ENCODE results near the gene SOX9. TPM values are rescaled to one million over a fixed set of nuclear protein-coding genes. Genes with fewer than 3 reads are reported as not detected.
A peak's percentile ranks its signal among the peaks of the same experiment; 100 is the strongest.

Gene SOX9
- total and polyA plus RNA-seq, 9 donors: 0.10 to 21.6 (median 1.6) TPM; not detected in 1

DNA sequence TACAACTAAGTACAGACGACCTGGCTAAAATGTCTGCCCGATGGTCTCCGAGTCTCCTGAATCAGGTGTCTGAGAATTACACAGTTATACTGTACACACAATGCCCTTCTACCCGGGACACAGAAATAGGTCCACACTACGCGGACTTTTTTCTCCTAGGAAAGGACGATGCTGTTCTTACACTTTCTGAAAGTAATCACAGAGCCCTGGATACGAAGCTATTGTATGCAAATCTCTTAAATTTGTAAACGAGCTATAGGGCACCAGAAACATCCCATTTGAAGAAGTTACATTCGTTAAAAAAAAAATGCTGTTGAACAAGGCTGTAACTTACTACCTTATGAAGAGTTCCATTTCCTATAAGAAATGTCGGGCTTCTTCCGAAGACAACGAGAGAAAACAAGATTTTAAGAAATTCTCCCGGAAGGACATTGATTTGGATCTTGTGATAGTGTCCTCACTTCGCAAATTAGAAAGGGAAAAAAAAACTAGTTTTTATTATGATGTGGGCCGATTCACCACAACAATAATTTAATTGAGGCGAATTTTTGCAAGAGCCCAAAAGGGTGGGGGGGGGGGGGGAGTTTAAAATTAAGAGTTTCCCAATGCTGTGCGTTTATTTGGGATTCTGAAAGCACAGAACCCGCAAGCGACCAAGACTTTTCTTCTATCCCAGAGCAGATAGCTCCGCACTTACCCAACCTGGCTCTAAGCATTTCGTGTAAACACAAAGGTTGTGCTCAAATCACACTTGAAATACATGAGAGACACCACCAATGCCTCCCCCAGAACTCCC, 1.5 kb upstream of the SOX9 start:
- H3K4me3 ChIP-seq: no peak overlapping the region
- H3K4me1 ChIP-seq (ENCODE audit: insufficient read depth): peaks cover 3% of the 10 kb centered on the region
- TF ChIP-seq CTCF (IDR thresholded peaks at IDR 0.05) (no peak), EP300 (IDR thresholded peaks at IDR 0.05) (no peak), POLR2A (IDR thresholded peaks at IDR 0.05) (no peak)
- H3K27me3 ChIP-seq: no peaks in the 10 kb centered on the region
- no peak overlapping the region for H3K27ac ChIP-seq
- no peaks in the 10 kb centered on the region for H3K36me3 ChIP-seq
- DNase-seq: no peak
- 14 to 17% (median 16%) methylated on average over 22 of the region's 22 CpGs for WGBS, 3 donors
- no peaks in the 10 kb centered on the region for H3K9me3 ChIP-seq
- intact Hi-C loops (cut with DNase I): no loop called here

DNA sequence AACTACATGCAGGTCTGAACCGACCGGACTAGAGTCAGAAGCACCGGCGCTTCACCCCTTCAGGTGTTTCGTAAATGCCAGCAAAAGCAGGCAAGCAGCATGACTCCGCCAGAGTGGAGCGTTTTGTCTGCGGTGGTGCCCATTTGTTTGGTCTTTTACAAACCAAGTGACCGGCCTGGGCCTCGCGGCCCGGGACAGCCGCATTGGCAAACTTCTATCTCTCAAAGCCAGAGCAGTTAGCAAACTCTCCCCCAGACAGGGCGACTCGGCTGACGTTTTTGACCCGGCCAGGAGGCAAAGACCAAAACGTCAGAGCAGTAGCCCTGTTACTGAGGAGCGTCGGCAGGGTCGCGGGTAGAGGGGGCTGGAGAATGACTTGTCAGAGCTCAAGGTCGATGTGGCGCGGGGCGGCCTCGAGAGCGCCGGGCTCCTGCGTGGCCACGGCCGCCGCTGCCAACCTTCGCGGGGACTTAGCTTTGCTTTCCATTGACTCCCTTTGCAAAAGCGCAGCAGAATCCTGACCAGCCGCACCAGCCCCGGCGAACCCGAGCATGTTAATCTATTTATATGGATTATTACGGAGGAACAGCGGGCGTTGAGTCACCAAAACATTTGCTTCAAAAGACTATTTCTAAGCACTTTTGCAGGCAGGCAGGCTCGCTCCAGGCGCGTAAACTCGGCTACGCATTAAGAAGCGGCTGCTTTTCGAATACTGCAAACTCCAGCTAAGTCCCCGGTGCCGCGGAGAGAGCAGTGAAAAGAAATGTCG, 763 bp upstream of the SOX9 start:
- no peaks in the 10 kb centered on the region for H3K27me3 ChIP-seq
- H3K27ac ChIP-seq: no peak overlapping the region
- H3K36me3 ChIP-seq: no peaks in the 10 kb centered on the region
- no peak for TF ChIP-seq CTCF (IDR thresholded peaks at IDR 0.05)
- TF ChIP-seq EP300 (IDR thresholded peaks at IDR 0.05): no peak
- TF ChIP-seq POLR2A (IDR thresholded peaks at IDR 0.05): no peak
- no peaks in the 10 kb centered on the region for H3K9me3 ChIP-seq
- no peak for DNase-seq
- H3K4me3 ChIP-seq: peak overlapping the region; percentile 6
- 4 to 5% (median 4%) methylated on average over 32 to 54 of the region's 54 CpGs for WGBS, 3 donors
- H3K4me1 ChIP-seq (ENCODE audit: insufficient read depth): peaks cover 3% of the 10 kb centered on the region
- intact Hi-C loops (cut with DNase I): no loop called here

- TF ChIP-seq EP300 (IDR thresholded peaks at IDR 0.05): no peak
- TF ChIP-seq CTCF (IDR thresholded peaks at IDR 0.05): no peak
- TF ChIP-seq POLR2A (IDR thresholded peaks at IDR 0.05): no peak
- Histone ChIP-seq H3K9me3 (no peaks in the 10 kb centered on the region), H3K27ac (no peak overlapping the region), H3K36me3 (no peaks in the 10 kb centered on the region), H3K4me3 (peak overlapping the region; percentile 32), H3K27me3 (no peaks in the 10 kb centered on the region), H3K4me1 (ENCODE audit: insufficient read depth) (peaks cover 3% of the 10 kb centered on the region)
- 1 to 2% (median 2%) methylated on average over 76 to 88 of the region's 88 CpGs for WGBS, 3 donors
- intact Hi-C loops (cut with DNase I): no loop called here
- no peak for DNase-seq
These were observed 567 bp downstream of the SOX9 start for GRCh38 chr17:72121164-72122009.
